MM.1S (cell line): ENCODE results near the gene HLA-DMA.

ENCODE experiments used
- DNase-seq: peaks from one replicate; pipeline ENCODE4 v3.0.0-alpha.2; 2015
- H2AFZ ChIP-seq: fragments of 300-600 bp; sonication (generic); 2 replicates; pipeline ENCODE4 v1.6.0; 2016; ENCODE audit warnings: antibody characterized with exemption, low read length
- H3F3A ChIP-seq: fragments of 300-600 bp; sonication (generic); 2 replicates; pipeline ENCODE4 v1.6.1; 2016; ENCODE audit warnings: mild to moderate bottlenecking, antibody characterized with exemption, low read length, moderate library complexity, mixed read lengths; ENCODE audit not compliant: insufficient read depth
- H3K27ac ChIP-seq: fragments of 300-600 bp; sonication (generic); 2 replicates; pipeline ENCODE4 v1.5.1; 2016; ENCODE audit warnings: mild to moderate bottlenecking, low read length
- H3K27me3 ChIP-seq: fragments of 300-600 bp; sonication (generic); replicated peaks from 2 replicates; pipeline ENCODE4 v1.6.0; 2016; ENCODE audit warnings: low read length; ENCODE audit not compliant: insufficient read depth
- H3K36me3 ChIP-seq: fragments of 300-600 bp; sonication (generic); replicated peaks from 2 replicates; pipeline ENCODE4 v1.6.1; 2016; ENCODE audit warnings: mild to moderate bottlenecking, low read length, mixed read lengths; ENCODE audit not compliant: insufficient read depth
- H3K4me1 ChIP-seq: fragments of 300-600 bp; sonication (generic); 2 replicates; pipeline ENCODE4 v1.6.1; 2016; ENCODE audit warnings: low read length, mixed read lengths
- H3K4me2 ChIP-seq: fragments of 300-600 bp; sonication (generic); 2 replicates; pipeline ENCODE4 v1.6.0; 2016; ENCODE audit warnings: low read depth, low read length
- H3K4me3 ChIP-seq: fragments of 300-600 bp; sonication (generic); 2 replicates; pipeline ENCODE4 v1.5.1; 2016; ENCODE audit warnings: low read length, mixed read lengths
- H3K79me2 ChIP-seq: fragments of 300-600 bp; sonication (generic); 2 replicates; pipeline ENCODE4 v1.6.1; 2016; ENCODE audit warnings: mixed run types, low read length, mixed read lengths
- H3K9ac ChIP-seq: fragments of 300-600 bp; sonication (generic); 2 replicates; pipeline ENCODE4 v1.6.1; 2016; ENCODE audit warnings: low read length, mixed read lengths
- H3K9me2 ChIP-seq: fragments of 300-600 bp; sonication (generic); replicated peaks from 2 replicates; pipeline ENCODE4 v1.6.1; 2016; ENCODE audit warnings: mild to moderate bottlenecking, low read length, mixed read lengths; ENCODE audit not compliant: insufficient read depth
- H3K9me3 ChIP-seq: fragments of 300-600 bp; sonication (generic); replicated peaks from 2 replicates; pipeline ENCODE4 v1.6.1; 2016; ENCODE audit warnings: mild to moderate bottlenecking, low read length, mixed read lengths; ENCODE audit not compliant: insufficient read depth
- H4K20me1 ChIP-seq: fragments of 300-600 bp; sonication (generic); 2 replicates; pipeline ENCODE4 v1.6.1; 2016; ENCODE audit warnings: mild to moderate bottlenecking, low read length, moderate library complexity, mixed read lengths; ENCODE audit not compliant: insufficient read depth
- CTCF ChIP-seq: fragments of 300-600 bp; sonication (generic); IDR thresholded peaks from 2 replicates; pipeline ENCODE4 v1.5.1; 2016; ENCODE audit warnings: antibody characterized with exemption, low read length, mixed read lengths
- EZH2 ChIP-seq: fragments of 300-600 bp; sonication (generic); optimal IDR thresholded peaks from 2 replicates; pipeline ENCODE3; 2017; ENCODE audit warnings: low read depth, mild to moderate bottlenecking, antibody characterized with exemption, low read length, mixed read lengths
- EZH2phosphoT487 ChIP-seq: fragments of 300-600 bp; sonication (generic); IDR thresholded peaks from 2 replicates; pipeline ENCODE4 v1.6.1; 2018; ENCODE audit warnings: antibody characterized with exemption, low read length

The HLA-DMA gene

GRCh38 chr6:32980488-32981038 lies 27.7 kb upstream of the HLA-DMA start:
- H3K27ac ChIP-seq, result no peak overlapping the region
- H3K9me2 ChIP-seq, result no peaks in the 10 kb centered on the region
- peaks cover 89% of the 10 kb centered on the region for H3F3A ChIP-seq
- no peak for TF ChIP-seq EZH2
- TF ChIP-seq EZH2phosphoT487, result no peak
- no peak for TF ChIP-seq CTCF
- no peak for DNase-seq
- no peak overlapping the region for H3K4me3 ChIP-seq
- peaks cover 46% of the 10 kb centered on the region for H3K36me3 ChIP-seq
- H3K4me1 ChIP-seq, result peaks cover 19% of the 10 kb centered on the region; the same call in 1 of the 2 replicates
- peaks cover 71% of the 10 kb centered on the region for H4K20me1 ChIP-seq
- H3K9me3 ChIP-seq, result no peaks in the 10 kb centered on the region
- H3K9ac ChIP-seq, result no peak overlapping the region
- H3K27me3 ChIP-seq, result no peaks in the 10 kb centered on the region
- H2AFZ ChIP-seq, result no peak overlapping the region
- H3K79me2 ChIP-seq, result peaks cover 43% of the 10 kb centered on the region
- no peak overlapping the region for H3K4me2 ChIP-seq

- TF ChIP-seq CTCF (no peak), EZH2 (no peak), EZH2phosphoT487 (no peak)
- no peak overlapping the region for H3K27ac ChIP-seq
Measured at GRCh38 chr6:32979720-32980487, 27.0 kb upstream of the HLA-DMA start.

GRCh38 chr6:32977953-32978324 lies 25.0 kb upstream of the HLA-DMA start:
- Histone ChIP-seq H3K4me2 (no peak overlapping the region), H3K4me3 (no peak overlapping the region), H4K20me1 (peaks cover 92% of the 10 kb centered on the region), H2AFZ (no peak overlapping the region), H3K4me1 (peaks cover 18% of the 10 kb centered on the region), H3K79me2 (peaks cover 69% of the 10 kb centered on the region), H3K27me3 (no peaks in the 10 kb centered on the region), H3F3A (peaks cover 98% of the 10 kb centered on the region), H3K9ac (no peak overlapping the region), H3K9me3 (no peaks in the 10 kb centered on the region), H3K27ac (no peak overlapping the region), H3K36me3 (peaks cover 64% of the 10 kb centered on the region), H3K9me2 (no peaks in the 10 kb centered on the region)
- TF ChIP-seq CTCF, result no peak
- no peak for TF ChIP-seq EZH2phosphoT487
- TF ChIP-seq EZH2, result no peak
- DNase-seq, result no peak

More at GRCh38 chr6:32979720-32980487, 27.0 kb upstream of the HLA-DMA start:
- peaks cover 49% of the 10 kb centered on the region for H3K79me2 ChIP-seq
- H3K4me3 ChIP-seq, result no peak overlapping the region
- no peaks in the 10 kb centered on the region for H3K9me3 ChIP-seq
- peaks cover 52% of the 10 kb centered on the region for H3K36me3 ChIP-seq
- H3F3A ChIP-seq, result peaks cover 95% of the 10 kb centered on the region
- H3K4me1 ChIP-seq, result peaks cover 24% of the 10 kb centered on the region
- H3K4me2 ChIP-seq, result no peak overlapping the region
- no peak overlapping the region for H3K9ac ChIP-seq
- H4K20me1 ChIP-seq, result peaks cover 78% of the 10 kb centered on the region
- no peaks in the 10 kb centered on the region for H3K27me3 ChIP-seq
- no peak for DNase-seq
- no peak overlapping the region for H2AFZ ChIP-seq
- H3K9me2 ChIP-seq, result no peaks in the 10 kb centered on the region
